HG03565 (cell line): ENCODE measurements around the gene CCDC97.

Source experiments
- ATAC-seq: cut with Tn5 transposase; IDR thresholded peaks from one replicate; pipeline ENCODE4 v1.9.1; 2021; ENCODE audit warnings: mild to moderate bottlenecking, moderate library complexity; ENCODE audit not compliant: unreplicated experiment

Gene CCDC97

DNA sequence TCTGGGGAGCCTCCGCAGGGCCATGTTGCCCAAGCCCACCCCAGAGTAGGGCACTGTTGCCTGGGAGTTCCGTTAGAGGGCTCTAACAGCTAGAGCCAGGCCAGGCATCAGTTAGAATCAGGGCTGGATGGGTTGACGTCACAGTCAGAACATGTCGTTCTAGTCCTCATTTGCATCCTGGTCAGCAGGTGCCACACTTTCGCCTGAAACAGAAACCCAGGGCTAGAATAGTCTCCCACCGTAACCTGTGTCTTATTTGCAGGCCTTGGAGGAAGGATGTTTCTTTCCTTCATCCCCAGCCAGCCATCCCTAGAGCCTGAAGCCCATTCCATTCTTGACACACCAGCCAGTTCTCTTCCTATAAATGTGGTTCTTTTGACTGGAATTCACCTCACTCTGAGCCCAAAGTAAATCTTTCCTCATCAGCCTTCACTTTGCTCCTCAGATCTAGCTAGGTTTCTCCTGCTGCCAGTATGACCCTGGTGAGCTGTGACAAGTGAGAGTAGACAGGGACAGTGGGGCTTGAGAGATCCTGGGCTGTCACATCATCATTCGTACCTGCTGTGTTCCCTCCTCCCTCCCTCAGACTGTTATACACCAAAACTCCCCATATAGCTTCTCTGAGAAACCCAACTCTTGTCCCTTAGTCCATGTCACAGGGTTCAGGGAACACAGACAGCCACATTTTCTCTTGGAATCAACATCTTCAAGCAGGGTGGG is 12.2 kb upstream of the CCDC97 start:
- peak; percentile 50 for ATAC-seq

DNA sequence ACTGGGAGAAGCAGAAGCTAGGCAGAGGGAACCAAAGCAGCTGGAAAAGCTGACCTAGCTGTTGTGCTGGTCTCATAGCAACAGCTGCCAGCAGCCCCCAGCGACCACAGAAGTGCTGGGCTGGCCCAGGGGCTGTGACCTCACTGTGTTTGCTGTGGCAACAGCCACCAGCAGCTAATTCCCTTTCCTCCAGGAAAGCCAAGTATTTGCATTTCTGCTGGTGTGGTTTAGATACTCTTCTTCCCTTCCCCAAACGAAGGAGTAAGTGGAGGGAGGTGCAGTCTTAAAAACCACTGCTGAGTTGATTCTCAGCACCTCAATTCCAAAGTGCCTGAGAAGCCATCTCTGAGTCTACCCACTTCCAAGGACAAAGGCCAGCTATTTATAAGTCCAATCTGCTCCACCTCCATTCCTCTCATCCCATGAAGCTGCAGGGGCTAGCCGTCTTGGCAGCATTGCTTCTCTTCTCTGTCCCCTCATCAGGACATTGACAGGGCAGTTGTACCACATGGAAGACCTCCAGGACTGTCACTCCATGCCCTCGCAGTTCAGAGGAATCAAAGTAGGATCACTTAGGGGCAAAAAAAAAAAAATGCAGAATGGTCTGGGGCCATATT is 11.5 kb upstream of the CCDC97 start:
- no peak for ATAC-seq

- ATAC-seq: no peak
Measured at GRCh38 chr19:41299046-41299754, 10.8 kb upstream of the CCDC97 start.

DNA sequence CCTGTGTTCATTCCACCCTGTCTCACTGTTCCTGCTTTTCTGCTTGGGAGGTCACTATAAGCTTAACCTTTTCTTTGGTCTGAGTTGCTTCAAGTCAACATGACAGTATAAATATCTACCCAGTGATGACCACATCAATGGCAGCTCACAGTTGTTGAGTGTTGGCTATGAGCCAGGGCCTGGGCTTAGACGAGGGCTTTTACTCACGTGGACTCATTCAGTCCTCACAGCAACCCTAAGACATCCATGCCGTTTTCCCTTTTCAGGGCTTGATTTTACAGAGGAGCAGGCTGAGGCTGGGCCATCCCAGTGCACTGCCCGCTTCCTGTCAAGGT is 10.2 kb upstream of the CCDC97 start:
- ATAC-seq: no peak

- ATAC-seq: no peak
Measured at GRCh38 chr19:41300555-41300954, 9.4 kb upstream of the CCDC97 start.

GRCh38 chr19:41302624-41303351 is 7.2 kb upstream of the CCDC97 start:
- ATAC-seq: no peak

DNA sequence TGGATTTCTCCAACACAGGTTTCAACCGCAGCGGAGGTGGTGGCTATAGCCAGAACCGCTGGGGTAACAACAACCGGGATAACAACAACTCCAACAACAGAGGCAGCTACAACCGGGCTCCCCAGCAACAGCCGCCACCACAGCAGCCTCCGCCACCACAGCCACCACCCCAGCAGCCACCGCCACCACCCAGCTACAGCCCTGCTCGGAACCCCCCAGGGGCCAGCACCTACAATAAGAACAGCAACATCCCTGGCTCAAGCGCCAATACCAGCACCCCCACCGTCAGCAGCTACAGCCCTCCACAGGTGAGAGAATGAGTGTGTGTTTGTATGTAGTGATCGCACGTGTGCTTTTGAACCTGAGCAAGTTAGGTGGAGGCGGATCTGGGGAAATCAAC is 6.0 kb upstream of the CCDC97 start:
- no peak for ATAC-seq

DNA sequence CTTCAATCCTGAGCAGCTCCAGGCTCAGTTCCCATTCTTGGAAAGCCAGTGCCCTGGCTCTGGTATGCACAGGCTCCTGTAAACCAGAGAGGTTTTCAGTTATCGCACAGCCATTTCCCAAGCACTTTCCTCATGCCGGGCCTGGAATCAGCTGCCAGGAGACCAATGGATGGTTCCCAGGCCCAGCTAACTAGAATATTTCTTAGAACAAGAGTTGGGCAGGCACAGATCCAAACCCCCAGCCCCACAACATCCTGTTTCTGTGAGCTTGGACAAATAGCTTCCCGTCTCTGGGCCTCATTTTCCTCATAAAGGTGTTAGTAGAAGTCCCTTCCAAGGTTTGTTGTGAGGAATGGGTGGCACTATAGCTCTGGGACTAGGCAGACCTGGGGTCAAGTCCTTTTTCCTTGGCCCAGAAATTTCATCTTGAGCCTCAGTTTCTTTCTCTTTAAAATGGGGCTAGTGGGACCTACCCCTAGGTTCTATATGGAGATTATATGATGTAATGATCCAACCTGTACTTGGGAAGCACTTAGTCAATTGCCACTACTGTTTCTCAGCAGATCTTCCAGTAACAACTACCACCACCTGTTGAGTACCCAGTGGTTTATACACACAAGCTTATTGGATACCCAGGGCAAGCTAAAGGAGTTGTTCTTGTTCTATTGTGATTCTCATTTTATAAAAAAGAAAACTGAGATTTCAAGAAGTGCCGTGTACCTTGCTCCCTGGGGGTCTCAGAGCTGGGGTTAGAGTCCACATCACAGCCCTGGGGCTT is 5.1 kb upstream of the CCDC97 start:
- ATAC-seq: no peak

GRCh38 chr19:41305927-41306793 is 3.8 kb upstream of the CCDC97 start:
- no peak for ATAC-seq

DNA sequence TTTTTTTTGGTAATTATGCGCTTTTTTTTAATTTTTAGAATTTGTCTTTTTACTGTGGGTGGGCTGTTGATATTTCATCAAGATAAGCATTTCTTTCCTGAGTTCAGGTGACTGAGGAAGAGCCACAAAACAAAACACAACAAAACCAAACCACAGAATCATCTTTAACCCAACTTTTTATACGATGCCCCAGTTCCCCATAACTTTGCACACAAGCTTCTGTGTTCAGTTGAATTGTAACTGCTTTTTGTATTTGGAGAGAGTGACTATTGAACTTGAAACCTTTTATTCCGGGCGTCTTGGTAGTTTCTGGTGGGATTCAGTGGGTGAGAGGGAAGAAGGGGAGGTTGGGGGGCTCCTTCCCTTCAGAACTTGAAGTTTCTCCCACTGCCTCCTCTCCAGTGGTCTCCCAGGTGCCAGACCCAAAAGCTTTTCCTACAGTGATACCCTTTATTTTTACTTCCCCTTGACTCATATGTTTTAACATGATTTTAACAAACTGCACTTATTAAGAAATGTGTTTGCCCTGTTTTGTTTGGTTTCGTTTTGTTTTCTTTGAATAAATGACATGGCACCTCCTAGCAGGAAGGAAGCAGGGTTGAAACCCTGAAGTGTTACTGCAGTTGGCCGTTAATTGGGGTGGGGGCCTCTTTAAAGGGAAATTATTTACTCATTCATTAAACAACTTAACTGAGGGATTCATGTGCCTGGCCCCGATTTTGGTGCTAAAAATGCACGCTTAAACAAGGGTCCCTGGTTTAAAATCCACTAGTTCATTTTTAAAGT is 2.7 kb upstream of the CCDC97 start:
- ATAC-seq: no peak

GRCh38 chr19:41307954-41308449 is 2.0 kb upstream of the CCDC97 start:
- no peak for ATAC-seq

GRCh38 chr19:41308450-41309179 is 1.4 kb upstream of the CCDC97 start:
- no peak for ATAC-seq

DNA sequence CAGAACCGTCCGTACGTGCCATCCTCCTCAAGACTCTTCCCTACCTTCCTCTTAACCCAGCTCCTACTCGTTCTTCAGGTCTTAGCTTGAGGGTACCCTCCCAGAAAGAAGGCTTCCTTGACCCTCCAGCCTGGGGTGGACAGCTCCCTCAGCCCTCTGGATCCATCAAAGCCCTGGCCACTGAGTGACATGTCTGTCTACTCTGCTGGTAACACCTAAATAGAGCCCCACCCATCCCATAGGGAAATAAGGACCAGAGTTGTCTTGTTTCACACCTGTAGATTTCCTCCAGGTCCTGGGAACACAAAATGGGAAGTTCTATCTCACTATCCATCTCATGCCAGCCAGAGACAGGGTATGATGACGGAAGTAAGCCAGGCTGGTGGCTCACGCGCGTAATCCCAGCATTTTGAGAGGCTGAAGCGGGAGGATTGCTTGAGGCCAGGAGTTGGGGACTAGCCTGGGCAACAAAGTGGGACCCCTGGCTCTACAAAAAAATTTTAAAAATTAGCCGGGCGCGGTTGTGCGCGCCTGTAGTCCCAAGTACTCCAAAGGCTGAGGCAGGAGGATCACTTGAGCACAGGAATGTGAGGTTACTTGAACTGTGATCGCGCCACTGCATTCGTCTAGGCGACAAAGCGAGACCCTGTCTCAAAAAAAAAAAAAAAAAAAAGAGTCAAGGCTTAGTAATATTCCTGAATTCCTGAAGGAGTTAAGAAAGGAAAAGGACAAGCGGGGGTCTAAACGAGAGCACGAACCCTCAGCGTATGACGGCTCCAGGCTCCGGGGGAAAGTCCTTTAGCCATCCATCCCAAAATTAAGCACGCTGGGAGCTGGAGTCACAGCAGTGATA is 566 bp upstream of the CCDC97 start:
- ATAC-seq: no peak

DNA sequence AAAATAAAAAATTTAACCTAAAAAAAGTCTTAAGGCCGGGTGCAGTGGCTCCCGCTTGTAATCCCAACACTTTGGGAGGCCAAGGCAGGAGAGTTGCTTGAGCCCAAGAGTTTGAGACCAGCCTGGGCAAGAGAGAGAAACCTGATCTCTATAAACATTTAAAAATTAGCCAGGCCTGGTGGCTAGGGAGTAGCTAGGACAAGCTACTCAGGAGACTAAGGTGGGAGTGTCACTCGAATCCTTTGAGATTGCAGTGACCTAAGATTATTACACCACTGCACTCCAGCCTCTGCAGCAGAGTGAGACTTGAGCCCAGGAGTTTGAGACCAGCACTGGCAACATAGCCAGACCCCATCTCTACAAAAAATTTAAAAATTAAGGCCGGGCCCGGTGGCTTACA is 1.1 kb downstream of the CCDC97 start:
- ATAC-seq: no peak

GRCh38 chr19:41311613-41312012 is 1.6 kb downstream of the CCDC97 start:
- no peak for ATAC-seq

DNA sequence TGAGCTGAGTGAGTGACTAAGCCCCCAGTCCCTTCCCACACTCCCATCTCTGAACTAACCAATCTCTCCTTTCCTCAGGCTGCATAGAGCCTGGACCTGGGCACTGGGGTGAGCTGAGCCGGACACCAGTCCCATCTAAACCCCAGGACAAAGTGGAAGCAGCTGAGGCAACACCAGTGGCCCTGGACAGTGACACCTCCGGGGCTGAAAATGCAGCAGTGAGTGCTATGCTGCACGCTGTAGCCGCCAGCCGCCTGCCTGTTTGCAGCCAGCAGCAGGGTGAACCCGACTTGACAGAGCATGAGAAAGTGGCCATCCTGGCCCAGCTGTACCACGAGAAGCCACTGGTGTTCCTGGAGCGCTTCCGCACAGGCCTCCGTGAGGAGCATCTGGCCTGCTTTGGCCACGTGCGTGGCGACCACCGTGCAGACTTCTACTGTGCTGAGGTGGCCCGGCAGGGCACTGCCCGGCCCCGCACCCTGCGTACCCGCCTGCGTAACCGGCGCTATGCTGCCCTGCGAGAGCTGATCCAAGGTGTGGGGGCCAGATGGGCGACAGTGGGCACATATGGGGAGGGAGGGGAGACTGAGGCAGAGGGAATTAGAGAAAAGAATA is 6.4 kb downstream of the CCDC97 start:
- no peak for ATAC-seq
